B cell (primary cell): ENCODE measurements around the gene DTD1.

Experiments
- EZH2 ChIP-seq: IDR thresholded peaks from 2 replicates; pipeline ENCODE4 v1.6.1; 2012; ENCODE audit warnings: borderline replicate concordance, low read depth, mild to moderate bottlenecking, moderate library complexity, low read length; ENCODE audit not compliant: insufficient read depth, poor library complexity, severe bottlenecking
- TF ChIP-seq, protein P1 (sequence below): fragments of 200-600 bp; IDR thresholded peaks from one replicate; pipeline ENCODE4 v1.8.0; 2022; ENCODE audit warnings: antibody characterized with exemption, mild to moderate bottlenecking

DNA sequence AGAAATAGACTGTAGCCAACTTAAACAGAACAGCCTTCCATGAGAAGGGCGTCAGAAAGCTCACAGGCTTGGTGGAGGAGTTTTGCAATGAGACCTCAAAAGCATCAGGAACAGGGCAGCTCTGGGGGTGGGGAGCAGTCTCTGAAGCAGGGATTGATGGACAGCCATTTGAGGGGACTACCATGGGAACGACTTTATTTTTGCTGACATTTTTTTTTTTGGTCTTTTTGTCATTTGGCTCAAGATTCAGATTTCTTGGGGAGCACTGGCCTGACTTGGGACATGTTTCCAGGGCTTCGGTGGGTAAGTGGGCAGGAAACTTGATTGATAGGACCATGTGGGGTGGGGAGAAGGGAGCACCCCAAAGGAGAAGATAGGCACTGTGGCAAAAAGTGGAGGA is 193.7 kb downstream of the DTD1 start:
- TF ChIP-seq, protein P1, sequence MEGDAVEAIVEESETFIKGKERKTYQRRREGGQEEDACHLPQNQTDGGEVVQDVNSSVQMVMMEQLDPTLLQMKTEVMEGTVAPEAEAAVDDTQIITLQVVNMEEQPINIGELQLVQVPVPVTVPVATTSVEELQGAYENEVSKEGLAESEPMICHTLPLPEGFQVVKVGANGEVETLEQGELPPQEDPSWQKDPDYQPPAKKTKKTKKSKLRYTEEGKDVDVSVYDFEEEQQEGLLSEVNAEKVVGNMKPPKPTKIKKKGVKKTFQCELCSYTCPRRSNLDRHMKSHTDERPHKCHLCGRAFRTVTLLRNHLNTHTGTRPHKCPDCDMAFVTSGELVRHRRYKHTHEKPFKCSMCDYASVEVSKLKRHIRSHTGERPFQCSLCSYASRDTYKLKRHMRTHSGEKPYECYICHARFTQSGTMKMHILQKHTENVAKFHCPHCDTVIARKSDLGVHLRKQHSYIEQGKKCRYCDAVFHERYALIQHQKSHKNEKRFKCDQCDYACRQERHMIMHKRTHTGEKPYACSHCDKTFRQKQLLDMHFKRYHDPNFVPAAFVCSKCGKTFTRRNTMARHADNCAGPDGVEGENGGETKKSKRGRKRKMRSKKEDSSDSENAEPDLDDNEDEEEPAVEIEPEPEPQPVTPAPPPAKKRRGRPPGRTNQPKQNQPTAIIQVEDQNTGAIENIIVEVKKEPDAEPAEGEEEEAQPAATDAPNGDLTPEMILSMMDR, result no peak
- no peak for TF ChIP-seq EZH2
